Left lung (tissue), 10 donors: ENCODE measurements around the gene GNRH2. TPM values are rescaled to one million over a fixed set of nuclear protein-coding genes. Genes with fewer than 3 reads are reported as not detected.
"Not testable (repeated sequence)": the region's sequence is repeated elsewhere in the genome, so short reads cannot be mapped to it uniquely, and the experiment has no call there.

Source experiments
- ATAC-seq: fragments of 200-7000 bp; cut with Tn5 transposase; one replicate; pipeline ENCODE4 v1.9.1; 2020; ENCODE audit warnings: moderate library complexity
- DNase-seq, 4 donors: peaks; one replicate each; pipeline ENCODE4 v3.0.0-alpha.2; 2013 to 2020
- H3K27ac ChIP-seq, 2 donors: fragments of 200-600 bp; sonication (generic) in 1 of 2; one replicate each; pipeline versions ENCODE4 v1.5.0 to v1.8.0; 2020 to 2021
- H3K27me3 ChIP-seq, 2 donors: fragments of 200-600 bp; sonication (generic) in 1 of 2; one replicate each; pipeline versions ENCODE4 v1.5.0 to v1.8.0; 2020 to 2021
- H3K36me3 ChIP-seq, 2 donors: fragments of 200-600 bp; sonication (generic) in 1 of 2; one replicate each; pipeline versions ENCODE4 v1.5.0 to v1.8.0; 2020 to 2021
- H3K4me1 ChIP-seq, 2 donors: fragments of 200-600 bp; one replicate each; pipeline ENCODE4 v1.8.0; 2021
- H3K4me3 ChIP-seq, 2 donors: fragments of 200-600 bp; sonication (generic) in 1 of 2; one replicate each; pipeline versions ENCODE4 v1.5.0 to v1.8.0; 2020 to 2021; ENCODE audit warnings: mild to moderate bottlenecking in 1 of 2
- H3K9me3 ChIP-seq, 2 donors: fragments of 200-600 bp; sonication (generic) in 1 of 2; one replicate each; pipeline versions ENCODE4 v1.5.0 to v1.8.0; 2020 to 2021
- intact Hi-C, 2 donors: fragments of 100-400 bp; cut with DNase I; formaldehyde crosslinking; loops; one replicate each; pipeline versions ENCODE4 v1.11.2 to v1.14.2; 2022
- polyA plus RNA-seq, 6 donors: library from polyadenylated mRNA; unstranded; fragments of 120-200 nt; gene quantifications; one replicate each; pipeline ENCODE4 v1.2.1, GENCODE V29; 2013; ENCODE audit not compliant: insufficient read length in 6 of 6
- total RNA-seq, 2 donors: library from RNA; stranded (reverse); fragmentation: NEBNext Ultra II Directional; extraction: Animal tissue kit (Norgen Biotek cat#: 25700); gene quantifications; one replicate each; pipeline ENCODE4 v1.2.1, GENCODE V29; 2021
- TF ChIP-seq, protein P1 (sequence below), 2 donors: fragments of 200-600 bp; sonication (generic) in 1 of 2; IDR thresholded peaks; one replicate each; pipeline versions ENCODE4 v1.5.0 to v1.8.0; 2021; ENCODE audit warnings: antibody characterized with exemption in 2 of 2
- donor health status: DM: no; HTN: yes; CAD: no.
- donor health status: DM: no; HTN: no; CAD: no.

The GNRH2 gene
- total and polyA plus RNA-seq, 8 donors = 0.52 to 1.4 (median 0.65) TPM; not detected in 2

GRCh38 chr20:3070725-3071124, 27.3 kb downstream of the GNRH2 start:
- no peak for DNase-seq
- Histone ChIP-seq H3K4me3 (no peak overlapping the region), H3K4me1 (peaks cover 5 to 23% of the 10 kb centered on the region in 2 donors), H3K9me3 (no peaks in the 10 kb centered on the region), H3K27me3 (peaks cover 14 to 39% of the 10 kb centered on the region in 2 donors), H3K36me3 (no peaks in the 10 kb centered on the region), H3K27ac (no peak overlapping the region)
- no peak for ATAC-seq
- intact Hi-C loops = no loop called here
- TF ChIP-seq, protein P1, sequence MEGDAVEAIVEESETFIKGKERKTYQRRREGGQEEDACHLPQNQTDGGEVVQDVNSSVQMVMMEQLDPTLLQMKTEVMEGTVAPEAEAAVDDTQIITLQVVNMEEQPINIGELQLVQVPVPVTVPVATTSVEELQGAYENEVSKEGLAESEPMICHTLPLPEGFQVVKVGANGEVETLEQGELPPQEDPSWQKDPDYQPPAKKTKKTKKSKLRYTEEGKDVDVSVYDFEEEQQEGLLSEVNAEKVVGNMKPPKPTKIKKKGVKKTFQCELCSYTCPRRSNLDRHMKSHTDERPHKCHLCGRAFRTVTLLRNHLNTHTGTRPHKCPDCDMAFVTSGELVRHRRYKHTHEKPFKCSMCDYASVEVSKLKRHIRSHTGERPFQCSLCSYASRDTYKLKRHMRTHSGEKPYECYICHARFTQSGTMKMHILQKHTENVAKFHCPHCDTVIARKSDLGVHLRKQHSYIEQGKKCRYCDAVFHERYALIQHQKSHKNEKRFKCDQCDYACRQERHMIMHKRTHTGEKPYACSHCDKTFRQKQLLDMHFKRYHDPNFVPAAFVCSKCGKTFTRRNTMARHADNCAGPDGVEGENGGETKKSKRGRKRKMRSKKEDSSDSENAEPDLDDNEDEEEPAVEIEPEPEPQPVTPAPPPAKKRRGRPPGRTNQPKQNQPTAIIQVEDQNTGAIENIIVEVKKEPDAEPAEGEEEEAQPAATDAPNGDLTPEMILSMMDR (IDR thresholded peaks at IDR 0.05) = no peak

DNA sequence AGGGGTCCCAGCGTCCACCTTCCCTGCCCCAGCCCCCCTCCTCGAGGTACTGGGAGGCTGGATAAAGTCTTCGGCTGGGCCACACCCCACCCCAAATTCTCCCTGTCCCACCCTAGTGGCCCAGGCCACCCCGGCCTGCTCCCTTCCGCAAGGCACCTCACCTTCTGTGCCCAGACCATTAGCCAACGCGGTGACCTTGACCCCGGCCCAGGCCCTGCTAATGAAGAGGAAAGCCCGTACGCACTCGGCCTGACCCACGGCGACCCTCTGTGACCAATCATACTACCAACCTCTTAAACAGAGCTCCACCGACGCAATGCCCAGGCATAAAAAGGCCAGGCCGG, 27.8 kb downstream of the GNRH2 start:
- H3K27me3 ChIP-seq = peaks cover 14 to 45% of the 10 kb centered on the region in 2 donors
- no peaks in the 10 kb centered on the region for H3K36me3 ChIP-seq
- no peaks in the 10 kb centered on the region for H3K9me3 ChIP-seq
- peaks cover 5 to 23% of the 10 kb centered on the region in 2 donors for H3K4me1 ChIP-seq
- intact Hi-C loops = no loop called here
- no peak overlapping the region for H3K27ac ChIP-seq
- DNase-seq (peak in 1 of 4 donors; percentile 59), ATAC-seq (no peak)
- TF ChIP-seq, protein P1 (IDR thresholded peaks at IDR 0.05) = no peak
- peak overlapping the region; percentile 35 to 43 for H3K4me3 ChIP-seq

GRCh38 chr20:3071610-3072529, 28.4 kb downstream of the GNRH2 start, which contains the start of gene OXT:
OXT (plus strand) TSS chr20:3071620; CDS start chr20:3071656, 36 bp downstream.
- Histone ChIP-seq H3K27me3 (peaks cover 14 to 50% of the 10 kb centered on the region in 2 donors), H3K27ac (no peak within 1 kb of the TSS), H3K36me3 (no peaks in the 10 kb centered on the region), H3K4me1 (peaks cover 5 to 23% of the 10 kb centered on the region in 2 donors), H3K9me3 (no peaks in the 10 kb centered on the region), H3K4me3 (peak within 1 kb of the TSS; percentile 35 to 43)
- ATAC-seq (peak; percentile 71), DNase-seq (peak in 3 of 4 donors; percentile 21 to 84 (median 60))
- TF ChIP-seq, protein P1 (IDR thresholded peaks at IDR 0.05) = no peak
- intact Hi-C loops = no loop called here

- no peaks in the 10 kb centered on the region for H3K9me3 ChIP-seq
- DNase-seq (no peak), ATAC-seq (no peak)
- H3K4me3 ChIP-seq = peak overlapping the region; percentile 35 to 43
- no peak overlapping the region for H3K27ac ChIP-seq
- intact Hi-C loops = no loop called here
- peaks cover 5 to 23% of the 10 kb centered on the region in 2 donors for H3K4me1 ChIP-seq
- H3K36me3 ChIP-seq = no peaks in the 10 kb centered on the region
- H3K27me3 ChIP-seq = peaks cover 14 to 58% of the 10 kb centered on the region in 2 donors
- TF ChIP-seq, protein P1 (IDR thresholded peaks at IDR 0.05) = no peak
These were observed 29.3 kb downstream of the GNRH2 start for GRCh38 chr20:3072530-3073250.

- peaks cover 5 to 23% of the 10 kb centered on the region in 2 donors for H3K4me1 ChIP-seq
- ATAC-seq, H3K9me3 ChIP-seq, H3K27ac ChIP-seq, H3K4me3 ChIP-seq, H3K36me3 ChIP-seq, intact Hi-C loops, DNase-seq: not testable (repeated sequence)
- H3K27me3 ChIP-seq = peaks cover 14 to 64% of the 10 kb centered on the region in 2 donors
These were observed 29.8 kb downstream of the GNRH2 start for GRCh38 chr20:3073251-3073643.
